HUES64 (cell line): ENCODE results near the gene GPR32.
"Not testable (repeated sequence)": the region's sequence is repeated elsewhere in the genome, so short reads cannot be mapped to it uniquely, and the experiment has no call there.

ENCODE experiments used
- H3K27ac ChIP-seq: 2 replicates; pipeline ENCODE4 v1.7.0; 2013; ENCODE audit warnings: low read depth, low read length, inconsistent platforms
- H3K27me3 ChIP-seq: 2 replicates; pipeline ENCODE4 v1.6.1; 2013; ENCODE audit warnings: mild to moderate bottlenecking, low read length; ENCODE audit not compliant: insufficient read depth
- H3K36me3 ChIP-seq: 2 replicates; pipeline ENCODE4 v1.6.1; 2013; ENCODE audit warnings: mild to moderate bottlenecking, low read length; ENCODE audit not compliant: insufficient read depth
- H3K4me1 ChIP-seq: 2 replicates; pipeline ENCODE4 v1.6.1; 2013; ENCODE audit warnings: mild to moderate bottlenecking, low read length, moderate library complexity; ENCODE audit not compliant: insufficient read depth
- H3K4me3 ChIP-seq: 2 replicates; pipeline ENCODE4 v1.5.1; 2013; ENCODE audit warnings: mild to moderate bottlenecking, low read length, moderate library complexity
- H3K9ac ChIP-seq: 2 replicates; pipeline ENCODE4 v1.6.1; 2013; ENCODE audit warnings: mild to moderate bottlenecking, low read depth, low read length
- H3K9me3 ChIP-seq: 2 replicates; pipeline ENCODE4 v1.6.1; 2013; ENCODE audit warnings: low read depth, low read length; ENCODE audit not compliant: insufficient read depth
- WGBS: fragments of 150-250, 120-280 bp; methylation state at CpG from one replicate; pipeline ENCODE4 v1.1.7; 2013; ENCODE audit warnings: missing lambda C conversion rate; 5-methylcytosine and 5-hydroxymethylcytosine counted together

GPR32 gene

GRCh38 chr19:50770888-50771287 is 624 bp downstream of the GPR32 start:
- H3K27me3 ChIP-seq = peaks cover 3% of the 10 kb centered on the region; the same call in 1 of the 2 replicates
- WGBS = 89% methylated on average over 13 of the region's 13 CpGs
- no peaks in the 10 kb centered on the region for H3K4me1 ChIP-seq
- H3K36me3 ChIP-seq = no peaks in the 10 kb centered on the region
- no peak overlapping the region for H3K9ac ChIP-seq
- H3K27ac ChIP-seq = no peak overlapping the region
- H3K9me3 ChIP-seq = peaks cover 21% of the 10 kb centered on the region
- no peak overlapping the region for H3K4me3 ChIP-seq

- Histone ChIP-seq H3K27ac (no peak overlapping the region), H3K9me3 (peaks cover 18% of the 10 kb centered on the region), H3K9ac (no peak overlapping the region), H3K4me1 (no peaks in the 10 kb centered on the region), H3K27me3 (peaks cover 16% of the 10 kb centered on the region), H3K36me3 (no peaks in the 10 kb centered on the region), H3K4me3 (no peak overlapping the region)
- 82% methylated on average over 2 of the region's 2 CpGs for WGBS
Observed at GRCh38 chr19:50772476-50772875, 2.2 kb downstream of the GPR32 start.

GRCh38 chr19:50772912-50773311 is 2.6 kb downstream of the GPR32 start:
- not testable (repeated sequence) for H3K36me3 ChIP-seq, H3K4me1 ChIP-seq, H3K9ac ChIP-seq, H3K27ac ChIP-seq, H3K4me3 ChIP-seq
- 76% methylated on average over 3 of the region's 3 CpGs for WGBS
- Histone ChIP-seq H3K27me3 (peaks cover 20% of the 10 kb centered on the region), H3K9me3 (peaks cover 18% of the 10 kb centered on the region)

GRCh38 chr19:50773454-50773853 is 3.2 kb downstream of the GPR32 start:
- H3K4me3 ChIP-seq, H3K27ac ChIP-seq, H3K4me1 ChIP-seq, H3K36me3 ChIP-seq, H3K9ac ChIP-seq: not testable (repeated sequence)
- Histone ChIP-seq H3K9me3 (peaks cover 15% of the 10 kb centered on the region), H3K27me3 (peaks cover 26% of the 10 kb centered on the region)
- WGBS = 76% methylated on average over 7 of the region's 7 CpGs

- WGBS = 85% methylated on average over 5 of the region's 5 CpGs
- Histone ChIP-seq H3K36me3 (no peaks in the 10 kb centered on the region), H3K27me3 (peaks cover 46% of the 10 kb centered on the region)
Observed at GRCh38 chr19:50776131-50776530, 5.9 kb downstream of the GPR32 start.

GRCh38 chr19:50777261-50777660 is 7.0 kb downstream of the GPR32 start:
- Histone ChIP-seq H3K9ac (no peak overlapping the region), H3K9me3 (peaks cover 9% of the 10 kb centered on the region), H3K27ac (no peak overlapping the region), H3K4me1 (no peaks in the 10 kb centered on the region; the same call in 1 of the 2 replicates), H3K4me3 (no peak overlapping the region), H3K36me3 (no peaks in the 10 kb centered on the region), H3K27me3 (peaks cover 46% of the 10 kb centered on the region)
- 54% methylated on average over 4 of the region's 4 CpGs for WGBS

More at GRCh38 chr19:50776131-50776530, 5.9 kb downstream of the GPR32 start:
- H3K9ac ChIP-seq = no peak overlapping the region
- H3K4me3 ChIP-seq = no peak overlapping the region
- no peaks in the 10 kb centered on the region; the same call in 1 of the 2 replicates for H3K4me1 ChIP-seq
- no peak overlapping the region for H3K27ac ChIP-seq
- peaks cover 9% of the 10 kb centered on the region for H3K9me3 ChIP-seq

- WGBS = 44% methylated on average over 30 of the region's 30 CpGs
- Histone ChIP-seq H3K27me3 (peaks cover 46% of the 10 kb centered on the region), H3K4me3 (peak overlapping the region; percentile 19), H3K27ac (no peak overlapping the region), H3K9ac (no peak overlapping the region), H3K36me3 (no peaks in the 10 kb centered on the region), H3K4me1 (no peaks in the 10 kb centered on the region; the same call in 1 of the 2 replicates), H3K9me3 (peaks cover 4% of the 10 kb centered on the region; the same call in 1 of the 2 replicates)
Observed at GRCh38 chr19:50777830-50778303, 7.6 kb downstream of the GPR32 start.

GRCh38 chr19:50778906-50779430 is 8.7 kb downstream of the GPR32 start:
- Histone ChIP-seq H3K9ac (no peak overlapping the region), H3K36me3 (no peaks in the 10 kb centered on the region), H3K27ac (no peak overlapping the region), H3K4me3 (no peak overlapping the region), H3K4me1 (no peaks in the 10 kb centered on the region; the same call in 1 of the 2 replicates), H3K27me3 (peaks cover 46% of the 10 kb centered on the region), H3K9me3 (0 out of 2 replicates have a peak, but pooled peaks cover 4% of the 10 kb centered on the region)
- 63% methylated on average over 7 of the region's 7 CpGs for WGBS

GRCh38 chr19:50779504-50780457 is 9.5 kb downstream of the GPR32 start:
- Histone ChIP-seq H3K27ac (no peak overlapping the region), H3K27me3 (peaks cover 46% of the 10 kb centered on the region), H3K9ac (no peak overlapping the region), H3K4me1 (no peaks in the 10 kb centered on the region; the same call in 1 of the 2 replicates), H3K4me3 (no peak overlapping the region), H3K9me3 (0 out of 2 replicates have a peak, but pooled peaks cover 3% of the 10 kb centered on the region), H3K36me3 (no peaks in the 10 kb centered on the region)
- 72% methylated on average over 25 of the region's 25 CpGs for WGBS

- Histone ChIP-seq H3K9me3 (no peaks in the 10 kb centered on the region), H3K4me1 (no peaks in the 10 kb centered on the region; the same call in 1 of the 2 replicates), H3K36me3 (no peaks in the 10 kb centered on the region), H3K9ac (no peak overlapping the region), H3K27ac (no peak overlapping the region), H3K4me3 (no peak overlapping the region), H3K27me3 (peaks cover 43% of the 10 kb centered on the region)
- WGBS = 79% methylated on average over 16 of the region's 16 CpGs
Observed at GRCh38 chr19:50780753-50781435, 10.6 kb downstream of the GPR32 start.

- H3K9me3 ChIP-seq, H3K4me3 ChIP-seq, H3K27ac ChIP-seq, H3K36me3 ChIP-seq, H3K9ac ChIP-seq, H3K4me1 ChIP-seq: not testable (repeated sequence)
- 54% methylated on average over 8 of the region's 8 CpGs for WGBS
- H3K27me3 ChIP-seq = peaks cover 16% of the 10 kb centered on the region
Observed at GRCh38 chr19:50783848-50784152, 13.5 kb downstream of the GPR32 start.
